Lung (tissue), 12 donors: ENCODE data around the gene UNC5C. TPM values are rescaled to one million over a fixed set of nuclear protein-coding genes. Genes with fewer than 3 reads are reported as not detected.

ENCODE experiments used
- ATAC-seq: fragments of 200-7000 bp; cut with Tn5 transposase; one replicate; pipeline ENCODE4 v1.9.1; 2020; ENCODE audit warnings: moderate number of reproducible peaks; ENCODE audit not compliant: insufficient read depth, low FRiP score
- DNase-seq, 3 donors: peaks; one replicate each; pipeline ENCODE4 v3.0.0-alpha.2; 2013 to 2017
- H3K27ac ChIP-seq, 2 donors: one replicate each; pipeline ENCODE4 v1.5.1; 2013; ENCODE audit warnings: mild to moderate bottlenecking in 2 of 2, moderate library complexity in 2 of 2, control low read depth in 1 of 2, inconsistent platforms in 1 of 2, low read depth in 1 of 2, low read length in 1 of 2
- H3K27me3 ChIP-seq, 3 donors: one replicate each; pipeline ENCODE4 v1.5.1; 2013; ENCODE audit warnings: low read length in 2 of 3; ENCODE audit not compliant: control insufficient read depth in 3 of 3, insufficient read depth in 3 of 3
- H3K36me3 ChIP-seq, 4 donors: one replicate each; pipeline ENCODE4 v1.5.1; 2013; ENCODE audit warnings: low read length in 4 of 4, mild to moderate bottlenecking in 1 of 4, moderate library complexity in 1 of 4; ENCODE audit not compliant: control insufficient read depth in 4 of 4, insufficient read depth in 4 of 4
- H3K4me1 ChIP-seq, 5 donors: one replicate each; pipeline ENCODE4 v1.5.1; 2013; ENCODE audit warnings: low read length in 5 of 5, mild to moderate bottlenecking in 2 of 5, moderate library complexity in 1 of 5; ENCODE audit not compliant: control insufficient read depth in 5 of 5, insufficient read depth in 5 of 5
- H3K4me3 ChIP-seq: one replicate; pipeline ENCODE4 v1.5.1; 2013; ENCODE audit warnings: mild to moderate bottlenecking, control low read depth, moderate library complexity
- H3K9ac ChIP-seq, 2 donors: one replicate each; pipeline ENCODE4 v1.5.1; 2013; ENCODE audit warnings: low read length in 2 of 2, control low read depth in 1 of 2; ENCODE audit not compliant: insufficient read depth in 1 of 2
- H3K9me3 ChIP-seq, 4 donors: one replicate each; pipeline ENCODE4 v1.5.1; 2013; ENCODE audit warnings: low read length in 3 of 4, mild to moderate bottlenecking in 1 of 4, moderate library complexity in 1 of 4; ENCODE audit not compliant: control insufficient read depth in 4 of 4, insufficient read depth in 3 of 4
- CTCF ChIP-seq: IDR thresholded peaks from 2 replicates; pipeline ENCODE4 v1.5.1; 2012; ENCODE audit warnings: mild to moderate bottlenecking; ENCODE audit errors: control extremely low read depth, extremely low read depth
- WGBS, 2 donors: extraction: QIAGEN DNeasy Blood & Tissue Kit; methylation state at CpG; one replicate each; pipeline ENCODE4 v1.1.7; 2013; 5-methylcytosine and 5-hydroxymethylcytosine counted together
- polyA plus RNA-seq, 2 donors: library from polyadenylated mRNA; stranded (reverse); fragments of 200-250 nt; gene quantifications; one replicate each; pipeline ENCODE4 v1.2.1, GENCODE V29; 2013
- total RNA-seq, 2 donors: library from RNA; depleted of rRNA in 1 of 2; stranded (reverse); fragments of >200 nt in 1 of 2; gene quantifications; one replicate each; pipeline ENCODE4 v1.2.1, GENCODE V29; 2014 to 2021
- donor health status: control.
- donor health status: control.
- donor health status: Bipolar disorder and iron deficiency.
- donor health status: healthy.
- donor health status: DM: yes; HTN: yes; CAD: no.

Gene UNC5C
- total and polyA plus RNA-seq, 4 donors = 0.55 to 27.9 (median 3.8) TPM

- no peak overlapping the region for H3K4me3 ChIP-seq
Measured at GRCh38 chr4:95505799-95506198, 43.0 kb downstream of the UNC5C start.

GRCh38 chr4:95505151-95505550 lies 43.6 kb downstream of the UNC5C start:
- DNase-seq (no peak), ATAC-seq (no peak)
- TF ChIP-seq CTCF = no peak
- H3K9me3 ChIP-seq = no peaks in the 10 kb centered on the region
- peaks cover 0 to 12% (median 0%) of the 10 kb centered on the region in 5 donors for H3K4me1 ChIP-seq
- no peaks in the 10 kb centered on the region for H3K27me3 ChIP-seq
- no peaks in the 10 kb centered on the region for H3K36me3 ChIP-seq
- H3K4me3 ChIP-seq = no peak overlapping the region
- 64 to 83% methylated on average over 2 of the region's 2 CpGs for WGBS, 2 donors
- no peak overlapping the region for H3K27ac ChIP-seq
- no peak overlapping the region for H3K9ac ChIP-seq

More at GRCh38 chr4:95505799-95506198, 43.0 kb downstream of the UNC5C start:
- H3K4me1 ChIP-seq = peaks cover 0 to 5% (median 0%) of the 10 kb centered on the region in 5 donors
- H3K36me3 ChIP-seq = no peaks in the 10 kb centered on the region
- H3K27me3 ChIP-seq = no peaks in the 10 kb centered on the region
- no peak overlapping the region for H3K9ac ChIP-seq
- H3K9me3 ChIP-seq = no peaks in the 10 kb centered on the region
- H3K27ac ChIP-seq = no peak overlapping the region
- TF ChIP-seq CTCF = no peak
- no peak for DNase-seq
- no peak for ATAC-seq

- Histone ChIP-seq H3K9ac (no peak overlapping the region), H3K9me3 (no peaks in the 10 kb centered on the region), H3K27me3 (no peaks in the 10 kb centered on the region), H3K27ac (no peak overlapping the region), H3K4me3 (no peak overlapping the region), H3K4me1 (peaks cover 0 to 16% (median 0%) of the 10 kb centered on the region in 5 donors), H3K36me3 (no peaks in the 10 kb centered on the region)
- ATAC-seq (no peak), DNase-seq (no peak)
- no peak for TF ChIP-seq CTCF
- 62 to 68% methylated on average over 3 of the region's 3 CpGs for WGBS, 2 donors
Measured at GRCh38 chr4:95504501-95504900, 44.3 kb downstream of the UNC5C start.

GRCh38 chr4:95500361-95500760 lies 48.4 kb downstream of the UNC5C start:
- Histone ChIP-seq H3K9me3 (no peaks in the 10 kb centered on the region), H3K4me1 (peaks cover 0 to 10% (median 0%) of the 10 kb centered on the region in 5 donors), H3K27ac (no peak overlapping the region), H3K4me3 (no peak overlapping the region), H3K27me3 (no peaks in the 10 kb centered on the region), H3K9ac (no peak overlapping the region), H3K36me3 (peaks cover 0 to 3% (median 0%) of the 10 kb centered on the region in 4 donors)
- TF ChIP-seq CTCF = no peak
- DNase-seq (peak in 1 of 3 donors; percentile 46), ATAC-seq (no peak)
- WGBS, 2 donors = 56 to 74% methylated on average over 1 of the region's 1 CpG
